ENCODE results near the gene XXYLT1. TPM values are rescaled to one million over a fixed set of nuclear protein-coding genes. Genes with fewer than 3 reads are reported as not detected.

Gene XXYLT1
- total RNA-seq, 4 donors from 2014 or later = 6.0 to 16.1 (median 9.6) TPM

DNA sequence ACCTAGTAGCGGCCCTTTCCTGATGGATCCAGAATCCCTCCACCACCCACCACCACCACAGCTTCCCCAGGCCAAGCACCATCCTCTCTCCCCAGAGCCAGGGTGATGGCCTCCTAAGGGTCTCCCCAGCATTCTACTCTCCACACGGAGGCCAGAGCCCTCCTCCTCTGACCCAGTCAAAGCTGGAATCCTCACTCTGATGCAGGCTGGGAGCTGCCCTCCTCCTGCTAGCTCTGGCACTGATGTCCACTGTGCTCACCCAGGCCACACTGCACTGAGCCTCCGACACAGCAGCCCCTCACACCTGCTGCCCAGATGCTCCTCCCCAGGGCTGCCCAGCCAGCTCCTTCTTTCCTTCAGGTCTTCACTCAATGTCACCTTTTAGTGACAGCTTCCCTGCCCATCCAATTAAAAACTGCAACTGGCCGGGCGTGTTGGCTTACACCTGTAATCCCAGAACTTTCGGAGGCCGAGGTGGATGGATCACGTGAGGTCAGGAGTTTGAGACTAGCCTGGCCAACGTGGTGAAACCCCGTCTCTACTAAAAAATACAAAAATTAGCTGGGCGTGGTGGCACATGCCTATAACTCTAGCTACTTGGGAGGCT is 21.0 kb downstream of the XXYLT1 start:
- no peak for ATAC-seq (ENCODE audit: low FRiP score)
- TF ChIP-seq, protein P1, sequence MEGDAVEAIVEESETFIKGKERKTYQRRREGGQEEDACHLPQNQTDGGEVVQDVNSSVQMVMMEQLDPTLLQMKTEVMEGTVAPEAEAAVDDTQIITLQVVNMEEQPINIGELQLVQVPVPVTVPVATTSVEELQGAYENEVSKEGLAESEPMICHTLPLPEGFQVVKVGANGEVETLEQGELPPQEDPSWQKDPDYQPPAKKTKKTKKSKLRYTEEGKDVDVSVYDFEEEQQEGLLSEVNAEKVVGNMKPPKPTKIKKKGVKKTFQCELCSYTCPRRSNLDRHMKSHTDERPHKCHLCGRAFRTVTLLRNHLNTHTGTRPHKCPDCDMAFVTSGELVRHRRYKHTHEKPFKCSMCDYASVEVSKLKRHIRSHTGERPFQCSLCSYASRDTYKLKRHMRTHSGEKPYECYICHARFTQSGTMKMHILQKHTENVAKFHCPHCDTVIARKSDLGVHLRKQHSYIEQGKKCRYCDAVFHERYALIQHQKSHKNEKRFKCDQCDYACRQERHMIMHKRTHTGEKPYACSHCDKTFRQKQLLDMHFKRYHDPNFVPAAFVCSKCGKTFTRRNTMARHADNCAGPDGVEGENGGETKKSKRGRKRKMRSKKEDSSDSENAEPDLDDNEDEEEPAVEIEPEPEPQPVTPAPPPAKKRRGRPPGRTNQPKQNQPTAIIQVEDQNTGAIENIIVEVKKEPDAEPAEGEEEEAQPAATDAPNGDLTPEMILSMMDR (IDR thresholded peaks at IDR 0.05) = no peak
- DNase-seq (ENCODE audit: low spot score) = no peak

DNA sequence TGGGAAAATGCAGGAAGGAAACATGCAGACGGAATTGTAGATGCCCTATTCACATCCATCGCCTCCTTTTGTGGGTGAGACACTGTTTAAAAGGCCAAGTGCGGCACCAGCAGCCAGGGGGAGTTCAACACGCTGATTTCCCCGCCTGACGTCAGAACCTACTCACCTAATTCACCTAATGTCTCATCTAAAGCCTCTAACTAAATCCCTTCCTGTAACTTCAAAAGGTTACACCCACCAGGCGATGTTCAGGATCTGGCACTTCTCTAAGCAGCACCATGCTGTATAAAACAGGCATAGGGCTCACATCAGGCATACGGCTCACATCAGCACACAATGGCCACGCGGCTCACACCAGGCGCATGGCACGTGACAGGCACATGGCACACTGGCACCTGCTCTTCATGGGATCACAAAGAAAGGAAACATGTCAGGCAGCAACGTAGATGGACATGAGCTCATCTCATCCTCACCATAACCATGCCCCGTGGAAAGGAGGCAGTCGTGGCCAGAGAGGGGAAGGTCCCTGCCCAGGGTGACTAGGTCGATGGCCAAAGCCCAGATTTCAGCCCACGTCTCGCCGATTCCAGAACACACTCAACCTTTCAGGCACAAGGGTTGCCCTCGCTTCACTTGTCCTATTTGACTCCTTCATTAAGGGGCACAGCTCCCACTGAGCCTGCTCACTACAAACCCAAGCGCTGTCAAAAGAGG is 21.7 kb downstream of the XXYLT1 start:
- no peak for DNase-seq (ENCODE audit: low spot score)
- TF ChIP-seq, protein P1 (IDR thresholded peaks at IDR 0.05) = no peak
- no peak for ATAC-seq (ENCODE audit: low FRiP score)

GRCh38 chr3:195248281-195248680 is 22.7 kb downstream of the XXYLT1 start:
- TF ChIP-seq, protein P1 (IDR thresholded peaks at IDR 0.05) = no peak
- DNase-seq (ENCODE audit: low spot score) (no peak), ATAC-seq (ENCODE audit: low FRiP score) (no peak)

- DNase-seq (ENCODE audit: low spot score) = no peak
- TF ChIP-seq, protein P1 (IDR thresholded peaks at IDR 0.05) = no peak
- no peak for ATAC-seq (ENCODE audit: low FRiP score)
Observed at GRCh38 chr3:195247863-195248189, 23.1 kb downstream of the XXYLT1 start.

DNA sequence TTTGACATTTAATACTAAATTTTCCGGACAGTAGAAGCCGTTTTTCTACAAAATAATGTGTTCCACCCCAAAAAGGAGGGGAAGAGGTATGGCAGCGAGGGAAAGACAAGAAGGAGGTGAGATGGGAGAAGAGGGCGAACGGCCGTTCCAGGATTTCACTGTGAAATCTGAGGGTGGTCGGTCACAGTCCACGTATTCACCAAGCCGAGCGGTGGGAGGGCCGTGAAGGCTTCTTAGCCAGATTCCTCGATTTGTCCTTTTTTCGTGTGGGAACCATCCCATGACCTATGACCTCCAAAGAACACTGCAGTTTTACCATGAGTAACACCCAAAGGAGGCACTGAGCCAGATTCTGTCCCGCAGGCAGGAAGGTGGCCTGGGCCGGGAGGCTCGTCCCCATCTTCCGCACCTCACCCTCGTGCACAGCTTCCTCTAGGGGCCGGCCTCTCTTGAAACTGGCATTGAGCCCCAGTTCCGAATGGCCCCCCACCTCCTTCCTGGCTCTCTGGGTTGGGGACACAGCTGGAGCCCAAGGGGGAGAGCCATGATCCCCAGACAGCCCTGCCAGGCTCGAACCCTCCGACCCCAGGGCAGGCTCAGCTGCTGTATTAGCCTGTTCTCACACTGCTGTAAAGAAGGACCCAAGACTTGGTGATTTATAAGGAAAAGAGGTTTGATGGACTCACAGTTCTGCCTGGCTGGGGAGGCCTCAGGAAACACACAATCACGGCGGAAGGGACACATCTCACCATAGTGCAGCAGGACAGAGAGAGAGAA is 23.7 kb downstream of the XXYLT1 start:
- TF ChIP-seq, protein P1 (IDR thresholded peaks at IDR 0.05) = no peak
- ATAC-seq (ENCODE audit: low FRiP score) (no peak), DNase-seq (ENCODE audit: low spot score) (no peak)

GRCh38 chr3:195246581-195246995 is 24.4 kb downstream of the XXYLT1 start:
- DNase-seq (ENCODE audit: low spot score) = no peak

More at GRCh38 chr3:195246581-195246995, 24.4 kb downstream of the XXYLT1 start:
- no peak for ATAC-seq (ENCODE audit: low FRiP score)
- TF ChIP-seq, protein P1 (IDR thresholded peaks at IDR 0.05) = no peak
